Stimulated activated naive B cell treated with anti-CD40 and anti-IgM and Interleukin-4, amounts not matched to agents 10 μg/mL and 1 μg/mL and 100 μg/mL, for 72 hours (primary cell): ENCODE data around the gene CFAP61.
A peak's percentile ranks its signal among the peaks of the same experiment; 100 is the strongest.

ENCODE experiments used
- ATAC-seq, 2 donors: fragments of 150-1000 bp; cut with Tn5 transposase; replicated peaks; 2 replicates each; pipeline ENCODE4 v1.10.0; 2021; ENCODE audit warnings: moderate library complexity in 1 of 2
- DNase-seq: peaks from one replicate; pipeline ENCODE4 v3.0.0; 2021
- H3K27ac Mint-ChIP-seq: one replicate; pipeline ENCODE4 v1.8.0; 2022; ENCODE audit warnings: mild to moderate bottlenecking, mixed read lengths
- H3K27me3 Mint-ChIP-seq, 2 donors: one replicate each; pipeline ENCODE4 v1.8.0; 2022; ENCODE audit warnings: mixed read lengths in 2 of 2
- H3K36me3 Mint-ChIP-seq, 2 donors: one replicate each; pipeline ENCODE4 v1.8.0; 2022; ENCODE audit warnings: mixed read lengths in 2 of 2, mild to moderate bottlenecking in 1 of 2
- H3K4me1 Mint-ChIP-seq, 2 donors: one replicate each; pipeline ENCODE4 v1.8.0; 2022; ENCODE audit warnings: mixed read lengths in 2 of 2, mild to moderate bottlenecking in 1 of 2
- H3K4me3 Mint-ChIP-seq, 2 donors: one replicate each; pipeline ENCODE4 v1.8.0; 2022; ENCODE audit warnings: mild to moderate bottlenecking in 2 of 2, mixed read lengths in 2 of 2, moderate library complexity in 1 of 2
- H3K9me3 Mint-ChIP-seq, 2 donors: one replicate each; pipeline ENCODE4 v1.8.0; 2022; ENCODE audit warnings: mixed read lengths in 2 of 2, mild to moderate bottlenecking in 1 of 2

Gene CFAP61

GRCh38 chr20:20297181-20297580, 244.8 kb downstream of the CFAP61 start:
- DNase-seq (no peak), ATAC-seq (no peak)
- H3K36me3 Mint-ChIP-seq, result no peaks in the 10 kb centered on the region
- no peaks in the 10 kb centered on the region for H3K9me3 Mint-ChIP-seq
- H3K4me1 Mint-ChIP-seq, result no peaks in the 10 kb centered on the region
- no peak overlapping the region for H3K27ac Mint-ChIP-seq
- H3K27me3 Mint-ChIP-seq, result peaks cover 0 to 11% of the 10 kb centered on the region in 2 donors
- H3K4me3 Mint-ChIP-seq, result no peak overlapping the region

GRCh38 chr20:20297752-20298151, 245.4 kb downstream of the CFAP61 start:
- Mint-ChIP-seq H3K36me3 (no peaks in the 10 kb centered on the region), H3K4me3 (no peak overlapping the region), H3K27me3 (peaks cover 0 to 11% of the 10 kb centered on the region in 2 donors), H3K27ac (no peak overlapping the region), H3K4me1 (no peaks in the 10 kb centered on the region), H3K9me3 (no peaks in the 10 kb centered on the region)
- ATAC-seq (no peak), DNase-seq (no peak)

GRCh38 chr20:20299904-20300303, 247.6 kb downstream of the CFAP61 start:
- no peak overlapping the region for H3K4me3 Mint-ChIP-seq
- H3K27me3 Mint-ChIP-seq, result peaks cover 0 to 11% of the 10 kb centered on the region in 2 donors
- no peak for ATAC-seq
- H3K27ac Mint-ChIP-seq, result no peak overlapping the region
- no peaks in the 10 kb centered on the region for H3K36me3 Mint-ChIP-seq
- DNase-seq, result no peak
- H3K9me3 Mint-ChIP-seq, result no peaks in the 10 kb centered on the region
- peaks cover 0 to 3% of the 10 kb centered on the region in 2 donors for H3K4me1 Mint-ChIP-seq

GRCh38 chr20:20303320-20303719, 251.0 kb downstream of the CFAP61 start:
- ATAC-seq, result no peak
- Mint-ChIP-seq H3K4me1 (peaks cover 0 to 3% of the 10 kb centered on the region in 2 donors), H3K36me3 (no peaks in the 10 kb centered on the region), H3K27me3 (peaks cover 6 to 8% of the 10 kb centered on the region in 2 donors), H3K27ac (no peak overlapping the region), H3K9me3 (no peaks in the 10 kb centered on the region), H3K4me3 (no peak overlapping the region)
- no peak for DNase-seq

GRCh38 chr20:20303742-20304141, 251.4 kb downstream of the CFAP61 start:
- peaks cover 0 to 3% of the 10 kb centered on the region in 2 donors for H3K4me1 Mint-ChIP-seq
- no peak overlapping the region for H3K4me3 Mint-ChIP-seq
- no peak overlapping the region for H3K27ac Mint-ChIP-seq
- ATAC-seq (peak; percentile 14 to 38), DNase-seq (no peak)
- H3K9me3 Mint-ChIP-seq, result no peaks in the 10 kb centered on the region
- H3K27me3 Mint-ChIP-seq, result peaks cover 5 to 6% of the 10 kb centered on the region in 2 donors
- no peaks in the 10 kb centered on the region for H3K36me3 Mint-ChIP-seq

GRCh38 chr20:20304942-20305341, 252.6 kb downstream of the CFAP61 start:
- H3K9me3 Mint-ChIP-seq, result no peaks in the 10 kb centered on the region

GRCh38 chr20:20312562-20312961, 260.2 kb downstream of the CFAP61 start:
- Mint-ChIP-seq H3K27ac (no peak overlapping the region), H3K4me3 (no peak overlapping the region), H3K27me3 (peaks cover 4 to 9% of the 10 kb centered on the region in 2 donors), H3K36me3 (no peaks in the 10 kb centered on the region), H3K9me3 (peaks cover 0 to 5% of the 10 kb centered on the region in 2 donors), H3K4me1 (peaks cover 6 to 7% of the 10 kb centered on the region in 2 donors)
- ATAC-seq (no peak), DNase-seq (no peak)

More at GRCh38 chr20:20304942-20305341, 252.6 kb downstream of the CFAP61 start:
- Mint-ChIP-seq H3K36me3 (no peaks in the 10 kb centered on the region), H3K4me3 (no peak overlapping the region), H3K4me1 (peaks cover 0 to 3% of the 10 kb centered on the region in 2 donors), H3K27ac (no peak overlapping the region), H3K27me3 (peaks cover 5 to 10% of the 10 kb centered on the region in 2 donors)
- no peak for ATAC-seq
- no peak for DNase-seq

GRCh38 chr20:20317195-20317594, 264.9 kb downstream of the CFAP61 start:
- H3K27ac Mint-ChIP-seq, result no peak overlapping the region
- H3K4me3 Mint-ChIP-seq, result no peak overlapping the region
- peaks cover 5% of the 10 kb centered on the region in 2 donors for H3K27me3 Mint-ChIP-seq
- H3K36me3 Mint-ChIP-seq, result no peaks in the 10 kb centered on the region
- DNase-seq, result no peak
- peaks cover 7% of the 10 kb centered on the region in 2 donors for H3K9me3 Mint-ChIP-seq
- peak; percentile 93 to 97 for ATAC-seq
- H3K4me1 Mint-ChIP-seq, result peaks cover 7 to 14% of the 10 kb centered on the region in 2 donors

GRCh38 chr20:20317621-20318364, 265.5 kb downstream of the CFAP61 start:
- peaks cover 7 to 14% of the 10 kb centered on the region in 2 donors for H3K4me1 Mint-ChIP-seq
- DNase-seq (no peak), ATAC-seq (peak in 1 of 2 donors; percentile 20)
- peaks cover 3 to 5% of the 10 kb centered on the region in 2 donors for H3K27me3 Mint-ChIP-seq
- no peaks in the 10 kb centered on the region for H3K36me3 Mint-ChIP-seq
- H3K4me3 Mint-ChIP-seq, result no peak overlapping the region
- H3K9me3 Mint-ChIP-seq, result peaks cover 6 to 7% of the 10 kb centered on the region in 2 donors
- H3K27ac Mint-ChIP-seq, result no peak overlapping the region

GRCh38 chr20:20318365-20319161, 266.2 kb downstream of the CFAP61 start:
- Mint-ChIP-seq H3K4me3 (no peak overlapping the region), H3K4me1 (peaks cover 7 to 14% of the 10 kb centered on the region in 2 donors), H3K27ac (no peak overlapping the region), H3K36me3 (no peaks in the 10 kb centered on the region), H3K9me3 (peaks cover 4 to 7% of the 10 kb centered on the region in 2 donors), H3K27me3 (peaks cover 0 to 5% of the 10 kb centered on the region in 2 donors)
- ATAC-seq (no peak), DNase-seq (no peak)

GRCh38 chr20:20321134-20321533, 268.8 kb downstream of the CFAP61 start:
- Mint-ChIP-seq H3K4me1 (peaks cover 7 to 14% of the 10 kb centered on the region in 2 donors), H3K4me3 (no peak overlapping the region), H3K27me3 (peaks cover 0 to 5% of the 10 kb centered on the region in 2 donors), H3K9me3 (peaks cover 2 to 7% of the 10 kb centered on the region in 2 donors), H3K27ac (no peak overlapping the region), H3K36me3 (no peaks in the 10 kb centered on the region)
- ATAC-seq, result no peak
- no peak for DNase-seq

GRCh38 chr20:20321917-20322316, 269.6 kb downstream of the CFAP61 start:
- H3K4me3 Mint-ChIP-seq, result no peak overlapping the region
- H3K4me1 Mint-ChIP-seq, result peaks cover 7 to 13% of the 10 kb centered on the region in 2 donors

GRCh38 chr20:20322912-20323311, 270.6 kb downstream of the CFAP61 start:
- peaks cover 0 to 4% of the 10 kb centered on the region in 2 donors for H3K4me1 Mint-ChIP-seq
- no peak overlapping the region for H3K4me3 Mint-ChIP-seq
- H3K27ac Mint-ChIP-seq, result no peak overlapping the region
- no peak for ATAC-seq
- peaks cover 2 to 7% of the 10 kb centered on the region in 2 donors for H3K9me3 Mint-ChIP-seq
- H3K36me3 Mint-ChIP-seq, result no peaks in the 10 kb centered on the region
- no peak for DNase-seq
- peaks cover 0 to 8% of the 10 kb centered on the region in 2 donors for H3K27me3 Mint-ChIP-seq

More at GRCh38 chr20:20321917-20322316, 269.6 kb downstream of the CFAP61 start:
- H3K36me3 Mint-ChIP-seq, result no peaks in the 10 kb centered on the region
- peaks cover 2 to 7% of the 10 kb centered on the region in 2 donors for H3K9me3 Mint-ChIP-seq
- peaks cover 0 to 5% of the 10 kb centered on the region in 2 donors for H3K27me3 Mint-ChIP-seq
- H3K27ac Mint-ChIP-seq, result no peak overlapping the region
- ATAC-seq (no peak), DNase-seq (no peak)

GRCh38 chr20:20327746-20328145, 275.4 kb downstream of the CFAP61 start:
- Mint-ChIP-seq H3K27me3 (peaks cover 0 to 10% of the 10 kb centered on the region in 2 donors), H3K4me1 (no peaks in the 10 kb centered on the region), H3K27ac (no peak overlapping the region), H3K4me3 (no peak overlapping the region), H3K36me3 (no peaks in the 10 kb centered on the region), H3K9me3 (no peaks in the 10 kb centered on the region)
- DNase-seq, result no peak
- no peak for ATAC-seq
